Uterus (tissue), 2 donors: ENCODE measurements around the gene AIP.

ENCODE experiments used
- POLR2A ChIP-seq, 2 donors: fragments of 450-650 bp; IDR thresholded peaks; one replicate each; pipeline ENCODE4 v1.6.1; 2016; ENCODE audit warnings: antibody characterized with exemption in 2 of 2, mild to moderate bottlenecking in 1 of 2, moderate library complexity in 1 of 2
- TF ChIP-seq, protein P1 (sequence below), 4 experiments: fragments of 200-600 bp in 2 of 4; fragments of 450-650 bp in 2 of 4; sonication (generic) in 2 of 4; IDR thresholded peaks; one replicate each; pipeline ENCODE4 v1.5.1; 2016 to 2019; ENCODE audit warnings: antibody characterized with exemption in 4 of 4, mild to moderate bottlenecking in 2 of 4, moderate library complexity in 1 of 4

- TF ChIP-seq POLR2A (IDR thresholded peaks at IDR 0.05) = no peak
- TF ChIP-seq, protein P1, sequence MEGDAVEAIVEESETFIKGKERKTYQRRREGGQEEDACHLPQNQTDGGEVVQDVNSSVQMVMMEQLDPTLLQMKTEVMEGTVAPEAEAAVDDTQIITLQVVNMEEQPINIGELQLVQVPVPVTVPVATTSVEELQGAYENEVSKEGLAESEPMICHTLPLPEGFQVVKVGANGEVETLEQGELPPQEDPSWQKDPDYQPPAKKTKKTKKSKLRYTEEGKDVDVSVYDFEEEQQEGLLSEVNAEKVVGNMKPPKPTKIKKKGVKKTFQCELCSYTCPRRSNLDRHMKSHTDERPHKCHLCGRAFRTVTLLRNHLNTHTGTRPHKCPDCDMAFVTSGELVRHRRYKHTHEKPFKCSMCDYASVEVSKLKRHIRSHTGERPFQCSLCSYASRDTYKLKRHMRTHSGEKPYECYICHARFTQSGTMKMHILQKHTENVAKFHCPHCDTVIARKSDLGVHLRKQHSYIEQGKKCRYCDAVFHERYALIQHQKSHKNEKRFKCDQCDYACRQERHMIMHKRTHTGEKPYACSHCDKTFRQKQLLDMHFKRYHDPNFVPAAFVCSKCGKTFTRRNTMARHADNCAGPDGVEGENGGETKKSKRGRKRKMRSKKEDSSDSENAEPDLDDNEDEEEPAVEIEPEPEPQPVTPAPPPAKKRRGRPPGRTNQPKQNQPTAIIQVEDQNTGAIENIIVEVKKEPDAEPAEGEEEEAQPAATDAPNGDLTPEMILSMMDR (IDR thresholded peaks at IDR 0.05) = no peak
These were observed 28.8 kb upstream of the AIP start for GRCh38 chr11:67453816-67454732.
